ENCODE results near the gene HSPE1. TPM values are rescaled to one million over a fixed set of nuclear protein-coding genes. Genes with fewer than 3 reads are reported as not detected.

The HSPE1 gene
- total RNA-seq, 1 experiment from 2014 or later = 454 TPM

DNA sequence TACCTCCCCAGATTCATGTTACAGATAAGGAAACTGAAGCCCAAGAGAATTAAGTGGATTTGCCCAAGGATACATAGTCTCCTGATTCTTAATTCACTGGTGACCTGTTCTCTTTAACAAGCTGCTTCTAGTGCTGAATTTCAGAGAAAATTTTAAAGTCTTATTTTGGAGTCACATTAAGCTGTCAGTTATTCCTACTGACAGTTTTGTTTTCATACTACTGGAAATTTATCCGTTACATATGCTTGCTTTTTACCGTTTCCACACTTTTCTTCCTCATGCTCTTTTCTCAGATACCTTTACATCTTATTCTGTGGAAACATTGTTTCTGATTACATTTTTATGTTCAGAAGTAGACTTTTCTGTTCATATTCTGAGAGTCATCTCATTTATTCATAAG is 17.0 kb downstream of the HSPE1 start:
- TF ChIP-seq, protein P1, sequence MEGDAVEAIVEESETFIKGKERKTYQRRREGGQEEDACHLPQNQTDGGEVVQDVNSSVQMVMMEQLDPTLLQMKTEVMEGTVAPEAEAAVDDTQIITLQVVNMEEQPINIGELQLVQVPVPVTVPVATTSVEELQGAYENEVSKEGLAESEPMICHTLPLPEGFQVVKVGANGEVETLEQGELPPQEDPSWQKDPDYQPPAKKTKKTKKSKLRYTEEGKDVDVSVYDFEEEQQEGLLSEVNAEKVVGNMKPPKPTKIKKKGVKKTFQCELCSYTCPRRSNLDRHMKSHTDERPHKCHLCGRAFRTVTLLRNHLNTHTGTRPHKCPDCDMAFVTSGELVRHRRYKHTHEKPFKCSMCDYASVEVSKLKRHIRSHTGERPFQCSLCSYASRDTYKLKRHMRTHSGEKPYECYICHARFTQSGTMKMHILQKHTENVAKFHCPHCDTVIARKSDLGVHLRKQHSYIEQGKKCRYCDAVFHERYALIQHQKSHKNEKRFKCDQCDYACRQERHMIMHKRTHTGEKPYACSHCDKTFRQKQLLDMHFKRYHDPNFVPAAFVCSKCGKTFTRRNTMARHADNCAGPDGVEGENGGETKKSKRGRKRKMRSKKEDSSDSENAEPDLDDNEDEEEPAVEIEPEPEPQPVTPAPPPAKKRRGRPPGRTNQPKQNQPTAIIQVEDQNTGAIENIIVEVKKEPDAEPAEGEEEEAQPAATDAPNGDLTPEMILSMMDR (IDR thresholded peaks at IDR 0.05; ENCODE audit: unreplicated experiment) = no peak
- Mint-ChIP-seq H3K9me3 (ENCODE audit: low read depth, unreplicated experiment) (peaks cover 3% of the 10 kb centered on the region), H3K4me1 (ENCODE audit: low read depth, unreplicated experiment) (peaks cover 11% of the 10 kb centered on the region), H3K27ac (ENCODE audit: unreplicated experiment) (no peak overlapping the region), H3K36me3 (ENCODE audit: insufficient read depth, unreplicated experiment) (peaks cover 41% of the 10 kb centered on the region), H3K4me3 (ENCODE audit: low read depth, unreplicated experiment) (peak overlapping the region; percentile 97), H3K27me3 (ENCODE audit: unreplicated experiment) (no peaks in the 10 kb centered on the region)
- DNase-seq = no peak
- CTCF ChIA-PET = interaction anchor here (0.6 kb wide), 1 partner anchor 10 kb away, joined by 3 read pairs; no protein-coding TSS in a partner anchor
- intact Hi-C loops (cut with micrococcal nuclease; ENCODE audit: unreplicated experiment) = loop anchor here (10.0 kb wide), 1 partner anchor 98 kb away; no protein-coding TSS in a partner anchor
- no TSS peak for BruUV-seq (replicated peaks)

DNA sequence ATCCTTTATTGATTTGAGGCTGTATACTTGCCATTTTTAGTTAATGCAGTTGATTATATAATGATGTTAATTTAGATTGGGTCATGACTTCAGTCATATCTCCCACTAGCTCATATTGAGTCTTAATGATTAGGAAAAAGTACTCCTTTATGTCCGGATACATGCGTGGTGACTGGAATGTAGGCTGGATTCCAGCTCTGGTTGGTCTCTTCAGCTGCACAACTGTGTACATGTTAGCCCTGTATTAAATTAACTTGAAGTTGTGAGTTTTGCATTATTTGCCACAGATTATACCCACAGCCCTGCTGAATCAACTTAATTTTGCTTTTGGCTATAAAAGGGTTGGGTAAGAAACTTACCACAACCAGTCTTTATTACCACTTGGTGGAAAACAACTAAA is 38.2 kb downstream of the HSPE1 start:
- no peaks in the 10 kb centered on the region for H3K4me1 Mint-ChIP-seq (ENCODE audit: low read depth, unreplicated experiment)
- BruUV-seq (replicated peaks) = no TSS peak
- CTCF ChIA-PET = no interaction called here
- H3K27me3 Mint-ChIP-seq (ENCODE audit: unreplicated experiment) = no peaks in the 10 kb centered on the region
- no peak for DNase-seq
- H3K4me3 Mint-ChIP-seq (ENCODE audit: low read depth, unreplicated experiment) = no peak overlapping the region
- peaks cover 27% of the 10 kb centered on the region for H3K36me3 Mint-ChIP-seq (ENCODE audit: insufficient read depth, unreplicated experiment)
- H3K9me3 Mint-ChIP-seq (ENCODE audit: low read depth, unreplicated experiment) = no peaks in the 10 kb centered on the region
- TF ChIP-seq, protein P1 (IDR thresholded peaks at IDR 0.05; ENCODE audit: unreplicated experiment) = no peak
- intact Hi-C loops (cut with micrococcal nuclease; ENCODE audit: unreplicated experiment) = no loop called here
- H3K27ac Mint-ChIP-seq (ENCODE audit: unreplicated experiment) = no peak overlapping the region

GRCh38 chr2:197539734-197540133 is 39.6 kb downstream of the HSPE1 start:
- CTCF ChIA-PET = interaction anchor here (0.6 kb wide), 1 partner anchor 147 kb away, joined by 3 read pairs; no protein-coding TSS in a partner anchor
- H3K36me3 Mint-ChIP-seq (ENCODE audit: insufficient read depth, unreplicated experiment) = peaks cover 31% of the 10 kb centered on the region
- intact Hi-C loops (cut with micrococcal nuclease; ENCODE audit: unreplicated experiment) = no loop called here
- no peaks in the 10 kb centered on the region for H3K27me3 Mint-ChIP-seq (ENCODE audit: unreplicated experiment)
- no peak overlapping the region for H3K27ac Mint-ChIP-seq (ENCODE audit: unreplicated experiment)
- H3K4me3 Mint-ChIP-seq (ENCODE audit: low read depth, unreplicated experiment) = no peak overlapping the region
- BruUV-seq (replicated peaks) = no TSS peak
- no peaks in the 10 kb centered on the region for H3K9me3 Mint-ChIP-seq (ENCODE audit: low read depth, unreplicated experiment)
- DNase-seq = no peak
- H3K4me1 Mint-ChIP-seq (ENCODE audit: low read depth, unreplicated experiment) = no peaks in the 10 kb centered on the region
- TF ChIP-seq, protein P1 (IDR thresholded peaks at IDR 0.05; ENCODE audit: unreplicated experiment) = no peak

DNA sequence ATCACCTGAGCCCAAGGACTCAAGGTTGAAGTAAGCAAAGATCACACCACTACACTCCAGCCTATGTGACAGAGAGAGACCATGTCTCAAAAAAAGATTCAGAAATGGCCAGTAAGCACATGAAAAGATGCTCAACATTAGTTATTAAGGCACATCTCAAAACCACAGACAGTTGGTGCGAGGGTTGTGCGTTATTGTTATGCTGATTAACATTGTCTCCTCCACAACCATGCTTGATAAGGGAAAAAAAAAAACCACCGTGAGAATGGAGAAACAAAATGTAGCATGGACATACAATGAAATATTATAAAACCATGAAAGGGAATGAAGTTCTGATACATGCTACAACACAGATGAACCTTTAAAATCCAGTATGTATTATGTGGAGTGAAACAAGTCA is 43.0 kb downstream of the HSPE1 start:
- H3K4me3 Mint-ChIP-seq (ENCODE audit: low read depth, unreplicated experiment) = no peak overlapping the region
- CTCF ChIA-PET = no interaction called here
- TF ChIP-seq, protein P1 (IDR thresholded peaks at IDR 0.05; ENCODE audit: unreplicated experiment) = no peak
- H3K9me3 Mint-ChIP-seq (ENCODE audit: low read depth, unreplicated experiment) = no peaks in the 10 kb centered on the region
- intact Hi-C loops (cut with micrococcal nuclease; ENCODE audit: unreplicated experiment) = no loop called here
- H3K4me1 Mint-ChIP-seq (ENCODE audit: low read depth, unreplicated experiment) = no peaks in the 10 kb centered on the region
- H3K27ac Mint-ChIP-seq (ENCODE audit: unreplicated experiment) = no peak overlapping the region
- DNase-seq = no peak
- BruUV-seq (replicated peaks) = no TSS peak
- peaks cover 7% of the 10 kb centered on the region for H3K36me3 Mint-ChIP-seq (ENCODE audit: insufficient read depth, unreplicated experiment)
- no peaks in the 10 kb centered on the region for H3K27me3 Mint-ChIP-seq (ENCODE audit: unreplicated experiment)

All from Calu3 (cell line).